Activated CD4-positive, alpha-beta T cell treated with anti-CD3 and anti-CD28 coated beads for 36 hours (primary cell): ENCODE results near the gene ITGA1. TPM values are rescaled to one million over a fixed set of nuclear protein-coding genes. Genes with fewer than 3 reads are reported as not detected.

ENCODE experiments used
- ATAC-seq: fragments of 200-7000 bp; cut with Tn5 transposase; one replicate; pipeline ENCODE4 v1.10.0; 2021; ENCODE audit warnings: mild to moderate bottlenecking, moderate library complexity
- CTCF ChIA-PET: fragments of 350-600 bp; sonication (Branson Sonifier 250); formaldehyde crosslinking; loops from one replicate; lab custom pipeline; 2021; ENCODE audit warnings: antibody characterized with exemption; lab: Charles Lee
- POLR2A ChIA-PET: fragments of 350-600 bp; sonication (Branson Sonifier 250); formaldehyde crosslinking; loops from one replicate; lab custom pipeline; 2021; ENCODE audit warnings: antibody characterized with exemption, inconsistent platforms; lab: Charles Lee
- DNase-seq: peaks from one replicate; pipeline ENCODE4 v3.0.0-alpha.2; 2020
- H3K27ac Mint-ChIP-seq: one replicate; pipeline ENCODE4 v1.8.0; 2021; ENCODE audit warnings: mixed read lengths
- H3K27me3 Mint-ChIP-seq: one replicate; pipeline ENCODE4 v1.8.0; 2021; ENCODE audit warnings: mixed read lengths
- H3K36me3 Mint-ChIP-seq: one replicate; pipeline ENCODE4 v1.8.0; 2021; ENCODE audit warnings: low read depth, mixed read lengths
- H3K4me1 Mint-ChIP-seq: one replicate; pipeline ENCODE4 v1.8.0; 2021; ENCODE audit warnings: mixed read lengths
- H3K4me3 Mint-ChIP-seq: one replicate; pipeline ENCODE4 v1.8.0; 2021; ENCODE audit warnings: mild to moderate bottlenecking, moderate library complexity, mixed read lengths
- H3K9me3 Mint-ChIP-seq: one replicate; pipeline ENCODE4 v1.8.0; 2021; ENCODE audit warnings: low read depth, mixed read lengths
- intact Hi-C, 2 experiments: fragments of 100-400 bp; cut with DNase I in 1 of 2; cut with micrococcal nuclease in 1 of 2; formaldehyde crosslinking; loops; one replicate each; pipeline versions ENCODE4 v1.14.2 to v1.15.1; 2022 to 2024; cut with DNase I, micrococcal nuclease
- total RNA-seq, 2 experiments: library from RNA; stranded (reverse); gene quantifications; one replicate each; pipeline ENCODE4 v1.2.3, GENCODE V29; 2021

The ITGA1 gene
- total RNA-seq, 2 experiments from 2014 or later: 1.9 to 3.9 TPM

DNA sequence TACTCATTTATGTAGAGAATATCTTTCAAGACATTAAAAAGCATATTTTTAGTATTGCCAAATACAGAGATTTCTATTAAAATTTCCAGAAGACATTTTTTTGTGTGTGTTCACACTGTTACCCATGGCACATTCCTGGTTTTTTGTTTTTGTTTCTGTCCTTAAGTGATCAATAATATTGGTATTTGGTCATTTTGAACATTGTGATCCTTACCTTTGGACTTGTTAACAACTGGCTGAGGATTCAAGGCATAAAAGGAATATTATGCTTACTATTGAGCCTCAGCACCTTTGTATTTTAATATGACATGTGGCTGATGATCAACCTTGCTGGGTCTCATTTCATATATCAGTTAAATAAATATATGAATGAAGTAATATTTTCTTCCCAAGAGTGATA is 41.9 kb downstream of the ITGA1 start:
- intact Hi-C loops: no loop called here
- ATAC-seq: no peak
- H3K4me3 Mint-ChIP-seq: no peak overlapping the region
- ChIA-PET CTCF (no interaction called here), POLR2A (no interaction called here)
- DNase-seq: no peak
- H3K4me1 Mint-ChIP-seq: peaks cover 8% of the 10 kb centered on the region
- H3K36me3 Mint-ChIP-seq: no peaks in the 10 kb centered on the region
- peaks cover 6% of the 10 kb centered on the region for H3K9me3 Mint-ChIP-seq
- no peaks in the 10 kb centered on the region for H3K27me3 Mint-ChIP-seq
- H3K27ac Mint-ChIP-seq: no peak overlapping the region

DNA sequence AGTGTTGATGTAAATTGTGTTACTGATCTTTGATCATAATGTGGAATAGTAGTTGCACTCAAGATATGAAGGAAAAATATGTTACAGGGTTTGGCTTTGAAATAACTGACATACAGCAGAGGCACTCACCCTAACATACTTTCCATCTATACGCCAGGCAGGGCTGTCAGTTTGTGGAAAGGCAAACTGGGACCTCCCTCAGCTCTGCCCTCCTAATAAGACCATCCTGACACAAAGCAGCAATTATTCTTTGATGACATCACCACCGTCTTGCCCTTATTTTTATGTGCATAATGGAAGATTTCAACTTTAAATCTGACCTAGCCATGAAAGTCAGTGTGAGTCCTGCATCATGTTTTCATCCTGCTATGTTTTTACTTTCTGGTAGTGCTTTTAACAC is 42.9 kb downstream of the ITGA1 start:
- no peak overlapping the region for H3K27ac Mint-ChIP-seq
- POLR2A ChIA-PET: no interaction called here
- intact Hi-C loops: no loop called here
- no peaks in the 10 kb centered on the region for H3K27me3 Mint-ChIP-seq
- peaks cover 6% of the 10 kb centered on the region for H3K9me3 Mint-ChIP-seq
- DNase-seq (no peak), ATAC-seq (no peak)
- no peaks in the 10 kb centered on the region for H3K36me3 Mint-ChIP-seq
- H3K4me3 Mint-ChIP-seq: no peak overlapping the region
- H3K4me1 Mint-ChIP-seq: peaks cover 5% of the 10 kb centered on the region
- CTCF ChIA-PET: no interaction called here

DNA sequence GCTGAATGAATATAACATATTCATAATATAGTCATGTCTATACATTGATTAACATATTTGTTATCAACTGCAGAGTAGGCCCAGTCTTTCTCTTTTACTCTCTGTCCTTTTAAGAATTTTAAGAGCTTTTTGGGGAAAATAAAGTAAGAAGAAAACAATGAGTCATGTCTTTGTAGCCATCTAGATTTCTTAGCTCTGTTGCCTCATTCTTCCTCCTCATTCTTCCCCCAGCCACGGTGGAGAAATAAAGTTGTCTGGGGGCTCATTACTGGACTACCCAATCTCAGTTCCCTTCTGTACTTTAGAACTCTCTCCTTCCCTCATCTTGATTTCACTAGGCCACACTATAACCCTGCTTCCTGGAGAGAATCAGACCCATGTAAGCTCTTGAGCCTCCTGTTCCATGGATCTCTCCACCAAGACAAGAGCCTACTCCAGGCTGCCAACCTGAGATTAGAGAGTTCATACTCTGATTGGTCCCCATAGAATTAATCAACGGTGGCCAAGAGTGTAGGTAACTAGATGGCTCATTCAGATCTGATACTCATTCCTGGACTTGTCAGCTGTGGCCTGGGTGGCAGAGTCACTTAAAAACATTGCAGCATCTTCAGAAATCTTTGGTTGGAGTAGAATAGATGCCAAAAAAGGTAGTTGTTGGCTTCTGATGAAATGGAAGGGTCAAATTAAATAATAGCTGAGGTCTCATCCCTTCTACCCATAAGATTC is 44.2 kb downstream of the ITGA1 start:
- Mint-ChIP-seq H3K27ac (no peak overlapping the region), H3K27me3 (no peaks in the 10 kb centered on the region), H3K4me1 (no peaks in the 10 kb centered on the region), H3K9me3 (peaks cover 6% of the 10 kb centered on the region), H3K4me3 (no peak overlapping the region), H3K36me3 (no peaks in the 10 kb centered on the region)
- no peak for DNase-seq
- intact Hi-C loops: no loop called here
- peak; percentile 49 for ATAC-seq
- POLR2A ChIA-PET: no interaction called here
- CTCF ChIA-PET: no interaction called here

DNA sequence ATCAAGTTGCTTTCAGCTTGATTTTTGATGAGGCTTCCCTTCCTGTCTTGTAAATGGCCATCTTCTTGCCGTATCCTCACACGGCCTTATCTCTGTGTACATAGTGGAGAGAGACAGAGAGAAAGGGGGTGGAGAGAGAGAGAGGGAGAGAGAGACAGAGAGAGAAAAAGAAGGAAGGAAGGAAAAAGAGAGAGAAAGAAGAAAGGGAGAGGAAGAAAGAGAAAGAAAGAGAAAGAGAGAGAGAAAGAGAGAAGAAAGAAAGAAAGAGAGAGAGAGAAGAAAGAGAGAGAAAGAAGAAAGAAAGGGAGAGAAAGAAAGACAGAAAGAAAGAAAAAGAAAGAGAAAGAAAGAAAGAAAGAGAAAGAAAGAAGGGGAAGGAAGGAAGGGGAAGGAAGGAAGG is 46.6 kb downstream of the ITGA1 start:
- H3K27me3 Mint-ChIP-seq: no peaks in the 10 kb centered on the region
- intact Hi-C loops: no loop called here
- H3K36me3 Mint-ChIP-seq: no peaks in the 10 kb centered on the region
- ATAC-seq (no peak), DNase-seq (no peak)
- H3K4me3 Mint-ChIP-seq: no peak overlapping the region
- POLR2A ChIA-PET: no interaction called here
- CTCF ChIA-PET: no interaction called here
- H3K4me1 Mint-ChIP-seq: no peaks in the 10 kb centered on the region
- no peak overlapping the region for H3K27ac Mint-ChIP-seq
- no peaks in the 10 kb centered on the region for H3K9me3 Mint-ChIP-seq

DNA sequence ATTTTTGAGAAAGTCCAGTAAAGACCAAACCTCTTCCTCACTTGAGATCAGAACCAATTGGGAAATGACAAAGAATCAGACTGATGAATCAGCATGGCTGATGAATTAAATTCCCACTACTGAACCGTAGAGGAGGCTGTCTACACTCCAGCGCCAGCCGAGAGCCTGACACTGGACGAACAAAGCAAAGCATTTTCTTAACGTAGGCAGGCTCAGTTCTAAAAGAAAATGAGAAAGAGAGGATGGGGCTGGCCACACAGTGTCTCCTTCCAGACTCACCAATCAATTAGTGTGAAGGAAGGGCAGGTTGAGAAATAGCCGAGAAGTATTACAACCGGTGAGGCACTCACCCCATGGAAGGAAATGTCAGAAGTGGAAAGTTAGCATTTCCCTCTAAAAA is 49.4 kb downstream of the ITGA1 start:
- ATAC-seq (no peak), DNase-seq (no peak)
- intact Hi-C loops: no loop called here
- ChIA-PET POLR2A (no interaction called here), CTCF (no interaction called here)
- no peaks in the 10 kb centered on the region for H3K27me3 Mint-ChIP-seq
- no peaks in the 10 kb centered on the region for H3K4me1 Mint-ChIP-seq
- H3K9me3 Mint-ChIP-seq: no peaks in the 10 kb centered on the region
- no peak overlapping the region for H3K4me3 Mint-ChIP-seq
- no peak overlapping the region for H3K27ac Mint-ChIP-seq
- no peaks in the 10 kb centered on the region for H3K36me3 Mint-ChIP-seq

DNA sequence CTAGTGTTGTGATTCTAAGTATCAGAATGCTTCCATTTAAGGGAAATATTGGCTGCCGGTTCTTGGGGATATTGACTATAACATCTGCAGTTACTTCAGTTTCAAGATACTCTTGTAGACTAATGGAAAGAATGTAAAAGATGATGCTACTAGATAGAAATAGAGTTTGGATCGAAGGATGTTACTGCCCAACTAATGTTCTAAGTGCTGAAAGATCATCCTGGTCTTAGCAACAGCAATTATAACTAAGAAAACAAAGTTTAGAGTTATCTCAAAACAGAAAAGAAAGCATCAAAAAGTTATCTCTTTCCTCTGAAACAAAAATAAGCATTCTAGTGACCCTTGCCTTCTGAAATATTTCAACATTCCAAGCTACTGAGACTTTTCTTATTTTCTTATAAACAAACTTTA is 49.9 kb downstream of the ITGA1 start:
- H3K4me3 Mint-ChIP-seq: no peak overlapping the region
- H3K4me1 Mint-ChIP-seq: no peaks in the 10 kb centered on the region
- intact Hi-C loops: no loop called here
- H3K27me3 Mint-ChIP-seq: no peaks in the 10 kb centered on the region
- POLR2A ChIA-PET: no interaction called here
- CTCF ChIA-PET: no interaction called here
- H3K36me3 Mint-ChIP-seq: no peaks in the 10 kb centered on the region
- no peak for DNase-seq
- H3K27ac Mint-ChIP-seq: no peak overlapping the region
- ATAC-seq: no peak
- H3K9me3 Mint-ChIP-seq: no peaks in the 10 kb centered on the region

DNA sequence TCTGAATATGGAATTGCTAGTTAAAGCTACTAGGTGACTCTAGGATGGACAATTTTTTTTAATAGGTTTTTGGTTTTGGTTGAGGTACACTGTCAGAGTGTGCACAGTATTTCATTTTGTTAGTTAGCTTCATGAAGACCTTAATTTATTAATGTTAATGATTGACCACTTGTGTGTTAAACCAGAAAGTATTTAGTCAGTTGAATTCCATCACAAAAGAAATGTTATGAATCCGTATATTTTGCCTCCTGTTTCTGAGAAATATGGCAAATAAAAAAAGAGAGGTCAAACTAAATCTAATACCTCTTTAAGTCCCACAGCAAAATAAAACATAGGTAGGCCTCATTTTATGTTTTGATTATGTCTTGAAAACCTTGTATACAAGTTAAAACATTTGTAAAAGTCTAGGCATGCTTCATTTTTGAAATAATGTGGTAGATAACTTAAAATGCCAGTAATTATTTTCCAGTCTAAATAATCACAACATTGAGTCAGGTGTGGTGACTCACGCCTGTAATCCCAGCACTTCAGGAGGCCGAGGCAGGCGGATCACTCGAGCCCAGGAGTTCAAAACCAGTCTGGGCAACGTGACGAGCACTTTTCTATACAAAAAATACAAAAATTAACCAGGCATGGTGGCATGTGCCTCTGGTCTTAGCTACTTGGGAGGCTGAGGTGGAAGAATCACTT is 50.8 kb downstream of the ITGA1 start:
- POLR2A ChIA-PET: no interaction called here
- DNase-seq: no peak
- no peaks in the 10 kb centered on the region for H3K9me3 Mint-ChIP-seq
- CTCF ChIA-PET: interaction anchor here (0.7 to 1.0 kb wide), 2 partner anchors 12 to 77 kb away, joined by 3 to 5 read pairs; no protein-coding TSS in a partner anchor
- no peak for ATAC-seq
- no peaks in the 10 kb centered on the region for H3K4me1 Mint-ChIP-seq
- H3K4me3 Mint-ChIP-seq: no peak overlapping the region
- H3K27me3 Mint-ChIP-seq: no peaks in the 10 kb centered on the region
- no peaks in the 10 kb centered on the region for H3K36me3 Mint-ChIP-seq
- no peak overlapping the region for H3K27ac Mint-ChIP-seq
- intact Hi-C loops: no loop called here

DNA sequence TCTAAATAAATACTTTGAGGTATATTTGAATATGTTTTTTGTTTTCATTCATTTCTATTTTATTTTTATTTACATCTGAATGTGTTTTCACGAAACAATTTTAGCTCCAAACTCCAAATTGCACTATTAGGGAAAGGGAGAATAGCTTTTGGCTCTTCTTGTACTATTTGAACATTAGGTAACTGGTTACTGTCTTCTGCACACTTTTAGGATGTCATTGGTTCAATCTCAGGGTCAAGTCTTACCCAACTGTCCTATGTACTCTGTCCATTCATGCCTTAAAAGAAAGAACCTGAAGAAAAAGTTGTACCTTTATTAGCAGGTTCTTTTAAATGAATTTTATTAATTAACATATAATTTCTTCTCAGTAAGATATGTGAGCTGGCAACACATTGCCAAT is 51.6 kb downstream of the ITGA1 start:
- no peaks in the 10 kb centered on the region for H3K27me3 Mint-ChIP-seq
- H3K36me3 Mint-ChIP-seq: no peaks in the 10 kb centered on the region
- H3K9me3 Mint-ChIP-seq: no peaks in the 10 kb centered on the region
- H3K4me1 Mint-ChIP-seq: peaks cover 2% of the 10 kb centered on the region
- intact Hi-C loops: no loop called here
- no peak overlapping the region for H3K27ac Mint-ChIP-seq
- ChIA-PET POLR2A (no interaction called here), CTCF (interaction anchor here (0.7 to 1.0 kb wide), 2 partner anchors 11 to 43 kb away, joined by 5 read pairs; no protein-coding TSS in a partner anchor)
- ATAC-seq (no peak), DNase-seq (no peak)
- H3K4me3 Mint-ChIP-seq: no peak overlapping the region

DNA sequence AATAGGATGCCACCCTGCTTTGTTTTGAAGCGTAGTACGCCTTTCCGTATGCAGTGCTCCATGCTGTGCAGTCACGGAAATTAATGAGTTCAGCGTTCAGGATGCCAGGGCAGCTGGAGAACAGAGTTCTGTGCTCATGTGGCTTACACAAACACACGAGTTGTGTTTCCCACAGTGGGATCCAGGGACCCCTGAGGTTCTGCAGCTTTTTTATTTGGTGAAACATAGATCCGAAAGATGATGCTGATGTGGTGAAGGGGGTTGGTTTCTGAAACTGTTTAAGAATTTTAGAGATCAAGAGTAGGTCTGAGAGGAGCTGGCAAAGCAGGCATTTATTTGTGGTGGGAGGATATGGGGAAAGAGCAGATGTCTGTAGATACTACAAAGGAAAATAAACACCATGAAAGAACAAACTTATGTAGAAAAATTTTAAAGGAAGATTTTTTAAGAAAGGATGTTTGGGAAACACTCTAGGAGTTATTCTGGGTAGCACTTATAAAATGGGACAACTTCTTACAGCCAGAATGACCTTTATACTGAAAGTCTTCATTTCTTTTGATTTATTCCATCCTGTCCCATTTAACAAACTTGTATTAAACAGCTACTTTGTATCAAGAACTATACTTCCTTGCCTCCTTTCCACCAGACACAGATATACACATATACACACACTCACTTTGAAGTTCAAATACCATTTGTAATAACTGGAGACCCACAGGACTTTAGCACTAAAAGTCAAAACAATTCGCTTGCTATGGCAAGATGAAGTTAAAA is 52.7 kb downstream of the ITGA1 start:
- H3K9me3 Mint-ChIP-seq: no peaks in the 10 kb centered on the region
- DNase-seq: no peak
- no peak overlapping the region for H3K27ac Mint-ChIP-seq
- CTCF ChIA-PET: interaction anchor here (1.4 kb wide), 1 partner anchor 75 kb away, joined by 3 read pairs; no protein-coding TSS in a partner anchor
- ATAC-seq: no peak
- H3K36me3 Mint-ChIP-seq: no peaks in the 10 kb centered on the region
- no peaks in the 10 kb centered on the region for H3K27me3 Mint-ChIP-seq
- peaks cover 2% of the 10 kb centered on the region for H3K4me1 Mint-ChIP-seq
- intact Hi-C loops: no loop called here
- H3K4me3 Mint-ChIP-seq: no peak overlapping the region
- POLR2A ChIA-PET: interaction anchor here (0.8 kb wide), 1 partner anchor 10 kb away, joined by 3 read pairs; no protein-coding TSS in a partner anchor

DNA sequence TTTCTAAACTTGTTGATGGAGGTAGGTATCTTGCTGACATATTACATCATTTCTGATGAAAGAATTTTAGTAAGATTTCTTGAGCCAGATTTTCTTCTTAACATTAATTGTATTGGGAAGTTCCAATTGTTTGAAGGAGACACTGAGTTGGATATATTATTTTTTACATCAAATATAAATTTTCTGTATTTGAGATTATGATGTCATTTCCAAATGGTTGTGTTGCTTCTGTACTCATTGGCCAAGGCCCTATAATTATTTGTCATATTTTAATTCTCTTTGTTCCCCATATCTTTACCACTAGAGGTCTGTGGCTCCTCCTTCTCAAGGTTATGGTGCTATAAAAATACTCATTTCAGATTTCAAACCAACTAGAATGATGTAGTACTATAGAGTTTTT is 53.4 kb downstream of the ITGA1 start:
- intact Hi-C loops: no loop called here
- POLR2A ChIA-PET: no interaction called here
- peaks cover 2% of the 10 kb centered on the region for H3K4me1 Mint-ChIP-seq
- DNase-seq: no peak
- CTCF ChIA-PET: interaction anchor here (1.4 kb wide), 1 partner anchor 75 kb away, joined by 3 read pairs; no protein-coding TSS in a partner anchor
- no peak for ATAC-seq
- no peaks in the 10 kb centered on the region for H3K27me3 Mint-ChIP-seq
- no peaks in the 10 kb centered on the region for H3K36me3 Mint-ChIP-seq
- H3K4me3 Mint-ChIP-seq: no peak overlapping the region
- H3K9me3 Mint-ChIP-seq: no peaks in the 10 kb centered on the region
- H3K27ac Mint-ChIP-seq: no peak overlapping the region

DNA sequence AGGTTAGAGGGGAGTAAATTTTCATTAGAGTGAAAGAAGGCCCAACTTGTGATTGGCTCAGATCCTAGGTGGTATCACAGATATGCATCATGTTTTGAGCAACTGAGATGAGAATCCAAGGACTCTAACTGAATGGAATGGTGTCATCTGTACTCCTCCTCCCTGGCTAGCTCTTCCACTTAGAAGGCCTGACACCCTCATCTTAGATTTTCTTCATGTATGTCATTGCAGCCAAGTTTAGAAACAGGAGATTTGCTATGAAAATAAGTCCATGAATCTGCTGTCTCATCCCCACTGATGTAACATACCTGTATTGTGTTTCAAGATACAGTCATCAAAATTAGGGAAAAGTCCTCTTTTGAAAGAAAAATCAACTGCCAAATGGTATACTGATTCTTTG is 54.4 kb downstream of the ITGA1 start:
- intact Hi-C loops: no loop called here
- no peak overlapping the region for H3K4me3 Mint-ChIP-seq
- DNase-seq (no peak), ATAC-seq (no peak)
- CTCF ChIA-PET: interaction anchor here (1.4 kb wide), 1 partner anchor 74 kb away, joined by 3 read pairs; no protein-coding TSS in a partner anchor
- peaks cover 4% of the 10 kb centered on the region for H3K4me1 Mint-ChIP-seq
- POLR2A ChIA-PET: no interaction called here
- H3K9me3 Mint-ChIP-seq: no peaks in the 10 kb centered on the region
- H3K36me3 Mint-ChIP-seq: no peaks in the 10 kb centered on the region
- no peaks in the 10 kb centered on the region for H3K27me3 Mint-ChIP-seq
- no peak overlapping the region for H3K27ac Mint-ChIP-seq
